Activated naive CD4-positive, alpha-beta T cell treated with anti-CD3 and anti-CD28 coated beads, Interleukin-2, amount 50 U/mL, for 72 hours (primary cell): ENCODE results near the gene ATF5. TPM values are rescaled to one million over a fixed set of nuclear protein-coding genes. Genes with fewer than 3 reads are reported as not detected.
"Not testable (repeated sequence)": the region's sequence is repeated elsewhere in the genome, so short reads cannot be mapped to it uniquely, and the experiment has no call there.

Experiments
- ATAC-seq, 2 donors: fragments of 150-1000 bp; cut with Tn5 transposase; 2 replicates each; pipeline ENCODE4 v1.10.0; 2021; ENCODE audit warnings: mild to moderate bottlenecking in 2 of 2, moderate library complexity in 2 of 2
- DNase-seq, 2 donors: peaks; one replicate each; pipeline ENCODE4 v3.0.0; 2021 to 2022; ENCODE audit warnings: low spot score in 2 of 2
- H3K27ac Mint-ChIP-seq, 2 donors: one replicate each; pipeline ENCODE4 v1.8.0; 2022; ENCODE audit warnings: mild to moderate bottlenecking in 2 of 2, mixed read lengths in 2 of 2
- H3K36me3 Mint-ChIP-seq, 2 donors: one replicate each; pipeline ENCODE4 v1.8.0; 2022; ENCODE audit warnings: mixed read lengths in 2 of 2
- H3K9me3 Mint-ChIP-seq, 2 donors: one replicate each; pipeline ENCODE4 v1.8.0; 2022; ENCODE audit warnings: mixed read lengths in 2 of 2
- total RNA-seq, 2 donors: library from RNA; stranded (reverse); gene quantifications; one replicate each; pipeline ENCODE4 v1.2.3, GENCODE V29; 2022

Gene ATF5
- total RNA-seq, 2 donors from 2014 or later = 7.7 to 13.2 TPM

DNA sequence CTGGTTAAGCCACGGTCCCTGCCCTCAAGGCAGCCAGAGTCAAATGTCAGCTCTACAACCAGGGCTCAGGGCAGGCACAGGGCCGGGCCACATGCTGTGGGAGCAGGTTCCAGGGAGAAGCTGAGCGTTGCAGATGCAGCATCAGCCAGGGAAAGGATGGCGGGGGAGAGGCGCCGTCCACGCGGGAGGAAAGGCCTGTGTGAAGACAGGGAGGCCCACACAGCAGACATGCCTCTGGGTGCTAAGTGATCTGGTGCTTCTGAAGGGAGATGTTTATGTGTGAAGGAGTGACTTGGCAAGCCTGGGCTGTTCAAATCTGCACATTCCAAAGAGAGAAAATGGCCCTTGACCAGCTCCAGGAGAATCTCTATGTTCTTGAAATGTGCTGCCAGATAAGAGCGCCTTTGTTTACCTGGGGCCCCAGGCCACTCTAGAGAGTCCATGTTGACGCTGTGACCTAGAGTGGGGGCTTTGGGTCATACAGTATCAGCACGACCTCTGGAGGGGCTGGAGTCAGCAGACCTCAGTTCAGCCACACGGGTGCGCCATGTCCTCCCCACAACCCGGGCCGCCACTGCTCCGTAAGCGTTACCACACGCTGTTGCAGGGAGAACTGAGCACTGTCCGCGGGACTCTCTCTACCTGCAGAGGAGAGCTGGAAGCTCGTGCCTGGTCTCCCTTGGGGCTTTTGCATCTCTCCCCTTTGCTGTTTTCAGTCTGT is 15.9 kb upstream of the ATF5 start:
- DNase-seq (no peak), ATAC-seq (peak in 1 of 2 donors; percentile 42)
- Mint-ChIP-seq H3K36me3 (peaks cover 12 to 66% of the 10 kb centered on the region in 2 donors), H3K27ac (peak overlapping the region; percentile 75 to 89), H3K9me3 (no peaks in the 10 kb centered on the region)

DNA sequence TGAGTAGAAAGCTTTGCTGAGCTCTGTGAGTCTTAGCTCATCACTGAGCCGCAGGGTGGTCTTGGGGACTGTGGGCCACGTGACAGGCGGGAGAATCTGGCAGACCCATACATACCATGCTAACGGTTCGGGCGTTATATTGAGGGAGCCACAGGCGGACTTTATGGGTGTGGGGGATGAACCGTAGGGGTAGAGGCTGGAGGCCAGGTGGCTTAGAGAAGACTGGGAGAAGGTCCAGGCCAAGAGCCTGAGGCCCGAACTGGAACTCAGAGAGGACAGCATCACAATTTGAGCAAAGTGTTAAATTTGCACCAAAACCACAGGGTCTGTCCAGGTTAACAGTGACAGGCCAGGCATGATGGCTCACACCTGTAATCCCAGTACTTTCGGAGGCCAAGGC is 15.3 kb upstream of the ATF5 start:
- DNase-seq = no peak
- H3K36me3 Mint-ChIP-seq = peaks cover 12 to 65% of the 10 kb centered on the region in 2 donors
- ATAC-seq = no peak
- no peaks in the 10 kb centered on the region for H3K9me3 Mint-ChIP-seq
- H3K27ac Mint-ChIP-seq = peak overlapping the region; percentile 75 to 89

DNA sequence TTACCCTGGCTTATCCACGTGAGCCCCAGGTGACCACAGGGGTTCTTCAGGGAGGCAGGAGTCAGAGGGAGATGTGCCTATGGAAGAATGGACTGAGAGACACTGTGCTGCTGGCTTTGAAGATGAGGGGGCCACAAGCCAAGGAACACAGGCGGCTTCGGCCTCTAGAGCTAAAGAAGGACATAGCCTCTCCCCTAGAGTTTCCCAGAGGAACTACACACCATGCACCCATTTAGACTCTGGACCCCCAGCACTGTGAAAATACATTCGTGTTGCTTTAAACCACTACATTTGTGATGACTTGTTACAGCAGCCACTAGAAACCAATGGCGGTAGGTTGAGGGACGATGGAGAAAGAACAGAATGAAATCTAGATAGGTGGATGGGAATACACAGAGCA is 13.7 kb upstream of the ATF5 start:
- Mint-ChIP-seq H3K36me3 (peaks cover 12 to 56% of the 10 kb centered on the region in 2 donors), H3K27ac (peak overlapping the region; percentile 4 to 17)

DNA sequence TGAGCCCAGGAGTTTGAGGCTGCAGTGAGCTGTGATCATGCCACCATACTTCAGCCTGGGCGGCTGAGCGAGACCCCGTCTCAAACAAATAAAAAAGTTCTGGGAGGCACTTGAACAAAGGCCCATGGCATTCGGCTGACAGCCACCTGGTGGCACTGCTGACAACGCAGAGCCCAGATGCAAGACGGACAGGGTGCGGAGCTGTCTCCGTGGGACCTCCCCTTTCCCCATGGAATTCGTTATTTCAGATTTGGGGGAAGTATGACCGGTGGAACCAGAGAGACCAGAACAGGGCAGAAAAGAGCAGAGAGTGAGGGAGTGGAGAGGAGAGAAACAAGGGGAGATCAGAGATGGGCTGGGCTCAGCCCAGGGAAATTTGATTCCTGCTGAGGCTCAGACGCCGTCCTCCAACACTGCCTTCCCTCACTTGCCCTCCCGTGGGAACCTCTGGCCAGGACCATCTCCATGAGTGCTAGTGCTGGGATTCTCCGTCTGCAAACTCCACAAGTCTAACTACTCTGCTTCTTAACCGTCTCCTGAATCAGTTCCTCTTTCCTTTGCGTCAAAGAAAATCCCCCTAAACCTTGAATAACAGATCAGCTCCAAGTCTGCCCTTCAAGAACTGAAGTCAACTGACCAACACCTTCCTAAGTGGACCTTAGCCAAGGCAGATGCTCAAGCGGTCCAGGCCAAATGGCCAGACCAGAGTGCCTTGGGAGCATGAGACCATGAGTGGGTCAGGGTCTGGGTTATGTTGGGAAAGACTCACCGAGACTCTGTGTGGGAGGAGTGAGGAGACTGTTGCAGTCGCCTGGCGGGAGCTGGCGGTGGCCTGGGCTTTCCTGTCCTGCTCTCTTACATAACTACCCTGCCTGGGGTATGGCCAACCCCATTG is 11.9 kb upstream of the ATF5 start:
- Mint-ChIP-seq H3K27ac (peak overlapping the region in 1 of 2 donors; percentile 14), H3K36me3 (peaks cover 12 to 58% of the 10 kb centered on the region in 2 donors), H3K9me3 (no peaks in the 10 kb centered on the region)
- no peak for DNase-seq
- ATAC-seq = no peak

More for the DNA sequence above, 13.7 kb upstream of the ATF5 start:
- no peak for ATAC-seq
- no peaks in the 10 kb centered on the region for H3K9me3 Mint-ChIP-seq
- no peak for DNase-seq

DNA sequence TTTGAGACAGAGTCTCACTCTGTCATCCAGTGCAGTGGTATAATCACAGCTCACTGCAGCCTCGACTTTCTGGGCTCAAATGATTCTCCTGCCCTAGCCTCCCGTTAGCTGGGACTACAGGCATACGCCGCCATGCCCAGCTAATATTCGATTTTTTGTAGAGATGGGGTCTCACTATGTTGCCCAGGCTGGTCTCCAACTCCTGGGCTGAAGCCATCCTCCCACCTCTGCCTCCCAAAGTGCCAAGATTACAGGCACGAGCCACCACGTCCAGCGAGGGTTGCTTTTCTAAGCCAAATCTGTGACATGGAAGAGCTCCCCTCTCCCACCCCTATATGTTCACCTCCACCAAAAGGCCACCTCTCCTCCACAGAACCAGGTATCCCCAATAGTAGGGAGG is 10.9 kb upstream of the ATF5 start:
- Mint-ChIP-seq H3K27ac (peak overlapping the region in 1 of 2 donors; percentile 14), H3K36me3 (peaks cover 12 to 51% of the 10 kb centered on the region in 2 donors), H3K9me3 (no peaks in the 10 kb centered on the region)
- no peak for DNase-seq
- ATAC-seq = no peak

DNA sequence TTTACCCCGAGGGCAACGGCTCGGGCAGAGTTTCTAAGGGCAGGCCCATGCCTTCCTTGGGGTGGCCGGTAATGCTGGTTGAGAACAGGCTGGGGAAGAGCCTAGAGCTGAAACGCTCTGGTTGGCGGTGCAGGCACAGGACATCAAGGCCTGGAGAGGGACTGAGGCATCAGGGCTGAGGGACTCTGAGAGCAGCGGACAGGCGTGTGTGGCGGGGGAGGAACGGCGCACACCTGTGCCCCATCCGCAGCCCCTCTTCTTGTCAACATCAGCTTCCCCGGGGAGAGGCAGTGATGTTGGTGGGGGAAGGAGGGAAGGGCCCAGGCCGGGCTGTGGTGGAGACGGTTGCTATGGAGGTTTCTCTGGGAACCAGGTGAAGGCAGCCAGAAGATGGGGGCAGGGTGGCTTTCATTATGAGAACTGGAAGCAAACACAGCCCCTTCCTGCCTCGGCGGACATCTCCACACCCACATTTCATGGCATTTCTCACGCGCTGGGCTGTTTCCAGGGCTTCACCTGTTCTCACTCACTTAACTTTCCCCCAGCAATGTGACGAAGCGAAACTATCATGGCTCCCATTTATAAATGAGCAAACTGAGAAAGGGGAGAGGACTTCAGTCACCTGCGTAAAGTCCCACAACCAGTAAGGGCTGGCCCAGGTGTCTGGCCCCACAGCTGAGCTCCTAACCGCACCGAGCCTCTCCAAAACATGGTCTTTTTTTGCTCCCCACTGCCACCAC is 8.2 kb upstream of the ATF5 start:
- ATAC-seq (no peak), DNase-seq (no peak)
- peaks cover 7 to 37% of the 10 kb centered on the region in 2 donors for H3K36me3 Mint-ChIP-seq
- H3K9me3 Mint-ChIP-seq = no peaks in the 10 kb centered on the region
- peak overlapping the region; percentile 86 to 89 for H3K27ac Mint-ChIP-seq

DNA sequence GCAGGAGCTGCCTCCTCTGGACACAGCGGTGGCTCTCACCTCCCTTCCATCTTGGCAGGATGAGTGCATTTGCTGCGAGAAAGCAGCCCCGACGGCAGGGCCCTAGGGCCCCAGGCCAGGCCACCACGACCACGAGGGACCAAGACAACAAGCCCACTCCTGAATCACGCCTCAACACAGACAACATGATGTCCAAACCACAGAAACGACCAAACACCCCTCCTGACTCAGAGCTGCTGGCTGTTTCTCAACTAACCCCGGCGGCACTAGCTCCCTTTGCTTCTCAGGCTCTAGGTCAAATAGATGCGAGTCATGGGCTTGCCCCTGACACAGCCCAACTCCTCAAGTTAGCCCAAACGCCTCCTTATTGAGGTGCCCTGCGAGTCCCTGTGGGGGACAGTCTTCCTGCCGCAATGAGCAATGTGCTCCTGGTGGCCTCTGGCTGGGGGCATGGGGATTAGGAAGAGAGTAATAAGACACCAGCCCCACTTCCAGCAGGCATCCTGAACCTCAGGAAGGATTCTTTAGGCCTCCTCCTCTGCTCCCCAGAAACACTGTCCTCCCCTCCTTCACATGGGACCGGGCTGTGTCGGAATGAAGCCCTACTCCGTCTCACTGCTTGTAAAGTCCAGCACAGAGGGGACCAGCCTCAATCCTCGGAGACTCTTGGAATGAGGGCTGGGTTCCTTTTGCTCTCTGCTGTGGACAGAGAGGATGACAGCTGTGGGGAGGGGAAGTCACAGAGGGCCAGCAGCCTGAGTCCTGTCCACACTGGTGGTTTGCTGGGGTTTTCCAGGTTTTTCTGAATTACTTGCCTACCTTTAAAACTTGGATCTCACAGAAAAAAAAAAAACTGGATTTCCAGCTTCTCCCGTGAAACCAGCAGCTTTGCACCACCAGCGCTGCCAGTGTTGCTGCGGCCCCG is 6.9 kb upstream of the ATF5 start:
- peaks cover 5 to 27% of the 10 kb centered on the region in 2 donors for H3K36me3 Mint-ChIP-seq
- DNase-seq (no peak), ATAC-seq (peak; percentile 51 to 78)
- H3K27ac Mint-ChIP-seq = peak overlapping the region; percentile 86 to 89
- H3K9me3 Mint-ChIP-seq = no peaks in the 10 kb centered on the region

DNA sequence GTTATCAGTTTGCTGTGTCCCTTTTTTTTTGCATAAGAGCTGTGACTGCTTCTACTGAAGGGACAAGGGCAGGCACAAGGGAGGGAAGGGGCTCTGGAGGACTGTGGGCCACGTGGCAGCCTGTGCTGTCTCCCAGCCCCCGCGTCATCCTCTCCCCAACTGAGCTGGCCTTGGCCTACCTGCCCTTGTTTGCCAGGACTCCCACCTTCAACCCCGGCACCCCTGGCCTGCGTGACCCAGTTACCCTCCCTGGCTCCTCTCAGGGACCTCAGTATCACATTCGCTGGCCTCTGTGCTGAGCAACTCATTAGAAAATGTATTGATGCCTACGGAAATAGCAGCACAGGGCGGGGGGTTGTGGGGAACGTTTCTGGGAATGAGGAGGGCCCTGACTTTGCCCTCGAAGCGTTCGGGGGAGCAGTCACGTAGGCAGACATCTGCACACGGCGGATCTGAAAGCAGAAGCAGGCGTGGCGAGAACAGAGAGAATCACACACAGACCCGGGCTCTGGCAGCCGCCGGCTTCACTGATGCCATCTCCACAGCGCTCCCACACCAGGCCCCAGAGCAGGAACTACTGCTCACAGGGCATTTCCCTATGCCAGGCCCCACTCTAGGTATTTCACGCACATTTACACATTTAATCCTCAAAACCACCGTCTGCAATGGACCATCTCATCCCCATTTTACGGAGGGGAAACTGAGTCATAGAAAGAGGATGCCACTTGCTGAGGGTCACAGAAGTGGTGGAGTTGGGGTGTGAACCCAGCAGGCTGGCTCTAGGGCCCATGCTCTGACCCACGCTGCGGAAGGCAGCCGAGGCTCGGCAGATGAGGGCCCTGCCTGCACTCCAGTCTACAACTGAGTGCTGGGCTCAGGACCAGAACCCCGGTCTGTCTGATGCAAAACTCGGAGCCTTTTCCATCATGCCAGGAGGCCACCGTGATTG is 5.7 kb upstream of the ATF5 start:
- no peaks in the 10 kb centered on the region for H3K9me3 Mint-ChIP-seq
- H3K27ac Mint-ChIP-seq = peak overlapping the region; percentile 32 to 60
- peaks cover 14 to 33% of the 10 kb centered on the region in 2 donors for H3K36me3 Mint-ChIP-seq
- DNase-seq = no peak
- no peak for ATAC-seq

DNA sequence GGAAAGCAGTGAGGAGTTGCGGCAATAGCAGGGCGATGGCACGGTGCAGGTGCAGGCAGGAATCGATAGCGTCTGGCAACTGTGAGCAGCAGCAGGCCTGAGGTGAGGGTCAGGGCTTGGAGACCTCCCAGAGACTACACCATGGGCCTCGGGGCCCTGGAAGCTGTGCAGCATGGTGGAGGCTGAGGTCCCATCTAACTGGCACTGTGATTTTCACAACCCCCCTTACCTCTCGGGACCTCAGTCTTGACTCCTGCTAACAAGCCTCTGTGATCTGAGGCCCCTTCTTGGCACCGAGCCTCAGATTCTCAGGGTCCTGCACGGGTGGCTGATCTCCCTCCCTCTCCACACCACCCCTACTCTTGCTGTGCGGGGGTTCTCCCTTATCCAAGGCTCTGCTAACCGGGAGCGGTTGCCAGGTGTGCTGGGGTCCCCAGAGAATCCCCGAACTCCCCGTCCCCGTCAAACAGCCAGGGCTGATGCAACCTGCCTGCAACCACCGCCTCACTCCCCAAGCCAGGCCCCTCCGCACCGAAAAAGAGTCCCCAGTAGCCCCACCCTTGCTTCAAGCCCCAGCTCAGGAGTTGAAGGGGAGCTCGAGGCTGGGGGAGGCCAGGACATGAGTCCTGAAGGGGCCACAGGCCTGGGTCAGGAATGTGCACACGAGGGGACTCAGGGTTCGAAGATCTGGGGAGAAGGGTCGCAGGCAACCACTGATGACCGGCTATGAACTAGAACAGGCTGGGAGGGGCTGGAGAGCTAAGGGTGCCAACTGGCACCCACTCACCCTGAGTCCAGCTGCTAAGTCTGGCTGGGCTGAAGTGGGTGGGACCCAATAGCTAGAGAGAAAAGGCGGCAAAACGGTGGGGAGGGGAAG is 4.8 kb upstream of the ATF5 start:
- Mint-ChIP-seq H3K9me3 (no peaks in the 10 kb centered on the region), H3K36me3 (peaks cover 23 to 38% of the 10 kb centered on the region in 2 donors), H3K27ac (peak overlapping the region; percentile 32 to 50)
- DNase-seq (no peak), ATAC-seq (no peak)

DNA sequence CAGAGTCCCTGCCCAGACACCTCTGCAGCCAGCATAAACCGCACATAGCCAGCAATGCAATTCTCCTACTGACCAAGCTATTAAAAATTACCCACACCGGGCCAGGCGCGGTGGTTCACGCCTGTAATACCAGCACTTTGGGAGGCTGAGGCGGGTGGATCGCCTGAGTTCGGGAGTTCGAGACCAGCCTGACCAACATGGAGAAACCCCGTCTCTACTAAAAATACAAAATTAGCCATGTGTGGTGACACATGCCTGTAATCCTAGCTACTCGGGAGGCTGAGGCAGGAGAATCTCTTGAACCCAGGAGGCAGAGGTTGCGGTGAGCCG is 4.2 kb upstream of the ATF5 start:
- H3K9me3 Mint-ChIP-seq, ATAC-seq, DNase-seq: not testable (repeated sequence)
- Mint-ChIP-seq H3K36me3 (peaks cover 29 to 44% of the 10 kb centered on the region in 2 donors), H3K27ac (peak overlapping the region in 1 of 2 donors; percentile 86)

DNA sequence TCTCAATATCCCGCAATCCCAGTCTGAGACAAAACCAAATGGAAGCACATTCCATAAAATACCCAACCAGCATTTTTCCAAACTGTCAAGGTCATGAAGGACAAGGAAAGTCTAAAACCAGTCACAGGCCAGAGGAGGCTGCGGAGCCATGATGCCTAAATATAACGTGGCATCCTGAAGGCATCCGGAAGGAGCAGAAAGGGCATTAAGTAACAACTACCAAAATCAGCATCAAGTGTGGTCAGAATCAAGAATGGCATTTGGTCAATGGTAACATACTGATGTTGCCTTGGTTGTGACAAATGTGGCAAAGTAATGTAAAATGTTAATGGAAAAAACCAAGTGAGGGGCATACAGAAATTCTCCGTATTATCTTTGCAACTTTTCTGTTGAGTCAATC is 3.5 kb upstream of the ATF5 start:
- ATAC-seq = no peak
- Mint-ChIP-seq H3K36me3 (peaks cover 36 to 51% of the 10 kb centered on the region in 2 donors), H3K27ac (peak overlapping the region in 1 of 2 donors; percentile 86), H3K9me3 (peaks cover 6 to 7% of the 10 kb centered on the region in 2 donors)
- no peak for DNase-seq

DNA sequence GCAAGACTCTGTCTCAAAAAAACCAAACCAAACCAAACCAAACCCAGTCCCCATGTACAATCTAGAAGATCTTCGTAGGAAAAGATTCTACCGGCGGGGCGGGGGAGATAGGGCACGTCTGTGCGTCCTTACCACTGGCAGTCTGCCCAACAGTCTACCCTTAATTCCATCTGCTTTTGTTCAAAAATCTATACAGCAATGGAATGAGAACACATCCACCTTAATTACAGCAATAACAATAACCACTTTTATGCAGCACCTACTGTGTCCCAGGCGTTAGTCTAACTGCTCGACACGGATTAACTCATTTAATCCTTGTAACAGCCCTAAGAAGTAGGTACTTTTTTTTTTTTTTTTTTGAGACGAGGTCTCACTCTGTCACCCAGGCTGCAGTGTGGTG is 2.5 kb upstream of the ATF5 start:
- H3K27ac Mint-ChIP-seq = peak overlapping the region in 1 of 2 donors; percentile 55
- no peak for DNase-seq
- ATAC-seq = no peak
- peaks cover 6 to 9% of the 10 kb centered on the region in 2 donors for H3K9me3 Mint-ChIP-seq
- peaks cover 38 to 55% of the 10 kb centered on the region in 2 donors for H3K36me3 Mint-ChIP-seq

DNA sequence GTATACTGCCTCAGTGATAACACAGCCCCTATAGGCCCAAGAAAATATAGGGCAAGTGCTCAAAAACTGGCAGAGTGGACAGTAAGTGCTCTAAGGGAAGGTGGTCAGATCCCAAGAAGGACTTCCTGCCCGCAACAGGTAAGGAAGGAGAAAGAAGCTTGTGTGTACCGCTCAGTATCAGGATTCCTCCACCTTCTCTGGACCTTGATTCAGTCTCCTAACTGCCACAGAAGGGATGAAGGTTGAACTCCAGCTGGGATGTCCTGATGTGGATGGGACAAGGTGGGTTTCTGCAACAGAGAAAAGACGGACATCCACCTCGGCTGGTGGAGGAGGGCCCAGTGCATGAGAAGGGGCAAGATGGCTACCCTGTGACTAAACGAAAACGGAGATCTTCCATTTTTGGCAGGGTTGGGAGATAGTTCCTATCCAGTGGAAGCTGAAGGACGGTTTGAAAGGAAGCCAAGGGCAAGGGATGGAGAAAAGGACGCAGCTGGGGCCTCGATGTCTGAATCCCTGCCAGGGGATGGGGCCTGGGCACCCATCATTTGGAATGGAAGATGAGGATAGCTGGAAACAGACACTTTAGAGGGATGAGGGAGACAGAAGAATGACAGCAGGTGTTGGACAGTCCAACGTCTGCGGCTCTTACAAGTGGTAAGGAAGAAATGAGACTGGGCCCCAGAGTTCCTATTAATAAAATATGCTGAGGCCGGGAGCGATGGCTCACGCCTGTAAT is 1.3 kb upstream of the ATF5 start:
- no peak for ATAC-seq

More for the DNA sequence above, 1.3 kb upstream of the ATF5 start:
- Mint-ChIP-seq H3K27ac (peak overlapping the region; percentile 97 to 98), H3K36me3 (peaks cover 38 to 56% of the 10 kb centered on the region in 2 donors), H3K9me3 (peaks cover 9 to 15% of the 10 kb centered on the region in 2 donors)
- no peak for DNase-seq
